ENCODE results near the gene EDC3. TPM values are rescaled to one million over a fixed set of nuclear protein-coding genes. Genes with fewer than 3 reads are reported as not detected.
A peak's percentile ranks its signal among the peaks of the same experiment; 100 is the strongest.
"Not testable (repeated sequence)": the region's sequence is repeated elsewhere in the genome, so short reads cannot be mapped to it uniquely, and the experiment has no call there.

Gene EDC3
- total RNA-seq, 1 donor, result 9.8 TPM

- peaks cover 12% of the 10 kb centered on the region for H3K4me1 ChIP-seq (ENCODE audit: insufficient read depth, low read length)
- no peak overlapping the region for H2AFZ ChIP-seq (ENCODE audit: low read length)
- no peak overlapping the region for H3K4me3 ChIP-seq (ENCODE audit: insufficient read depth, low read length)
- H3K27ac ChIP-seq (ENCODE audit: low read depth, low read length), result no peak overlapping the region
- peaks cover 15% of the 10 kb centered on the region for H3K79me2 ChIP-seq (ENCODE audit: insufficient read depth, low read length)
- H4K20me1 ChIP-seq (ENCODE audit: insufficient read depth, low read length), result peaks cover 11% of the 10 kb centered on the region
- no peak for TF ChIP-seq CTCF (IDR thresholded peaks at IDR 0.05; ENCODE audit: extremely low read depth, low read depth, low read length)
- no peaks in the 10 kb centered on the region for H3K9me3 ChIP-seq (ENCODE audit: low read depth, low read length)
- DNase-seq (ENCODE audit: insufficient read length, low spot score, missing footprints), result peak; percentile 77
- no peak overlapping the region for H3K4me2 ChIP-seq (ENCODE audit: insufficient read depth, low read length)
- H3K27me3 ChIP-seq (ENCODE audit: insufficient read depth, low read length), result peaks cover 4% of the 10 kb centered on the region
- H3K36me3 ChIP-seq (ENCODE audit: insufficient read depth, low read length), result no peaks in the 10 kb centered on the region
These were observed 92.6 kb downstream of the EDC3 start for GRCh38 chr15:74603026-74603788.

- Histone ChIP-seq H3K27me3 (ENCODE audit: insufficient read depth, low read length) (no peaks in the 10 kb centered on the region), H4K20me1 (ENCODE audit: insufficient read depth, low read length) (peaks cover 11% of the 10 kb centered on the region), H3K4me1 (ENCODE audit: insufficient read depth, low read length) (peaks cover 16% of the 10 kb centered on the region), H3K79me2 (ENCODE audit: insufficient read depth, low read length) (peaks cover 15% of the 10 kb centered on the region), H3K9me3 (ENCODE audit: low read depth, low read length) (no peaks in the 10 kb centered on the region), H3K4me3 (ENCODE audit: insufficient read depth, low read length) (peak overlapping the region; percentile 87), H3K36me3 (ENCODE audit: insufficient read depth, low read length) (no peaks in the 10 kb centered on the region), H3K27ac (ENCODE audit: low read depth, low read length) (peak overlapping the region; percentile 75), H2AFZ (ENCODE audit: low read length) (peak overlapping the region; percentile 90), H3K4me2 (ENCODE audit: insufficient read depth, low read length) (peak overlapping the region; percentile 89)
- DNase-seq (ENCODE audit: insufficient read length, low spot score, missing footprints), result peak; percentile 80
- no peak for TF ChIP-seq CTCF (IDR thresholded peaks at IDR 0.05; ENCODE audit: extremely low read depth, low read depth, low read length)
These were observed 96.7 kb downstream of the EDC3 start for GRCh38 chr15:74599156-74599555.

- Histone ChIP-seq H4K20me1 (ENCODE audit: insufficient read depth, low read length) (peaks cover 11% of the 10 kb centered on the region), H3K27ac (ENCODE audit: low read depth, low read length) (peak overlapping the region; percentile 75), H3K4me3 (ENCODE audit: insufficient read depth, low read length) (peak overlapping the region; percentile 87), H3K36me3 (ENCODE audit: insufficient read depth, low read length) (peaks cover 4% of the 10 kb centered on the region), H3K4me1 (ENCODE audit: insufficient read depth, low read length) (peaks cover 16% of the 10 kb centered on the region), H3K4me2 (ENCODE audit: insufficient read depth, low read length) (peak overlapping the region; percentile 89), H3K9me3 (ENCODE audit: low read depth, low read length) (no peaks in the 10 kb centered on the region), H2AFZ (ENCODE audit: low read length) (peak overlapping the region; percentile 90), H3K79me2 (ENCODE audit: insufficient read depth, low read length) (peaks cover 15% of the 10 kb centered on the region), H3K27me3 (ENCODE audit: insufficient read depth, low read length) (no peaks in the 10 kb centered on the region)
- TF ChIP-seq CTCF (IDR thresholded peaks at IDR 0.05; ENCODE audit: extremely low read depth, low read depth, low read length), result no peak
- DNase-seq (ENCODE audit: insufficient read length, low spot score, missing footprints), result peak; percentile 100
These were observed 97.5 kb downstream of the EDC3 start for GRCh38 chr15:74598126-74598842.

GRCh38 chr15:74597146-74597705 lies 98.6 kb downstream of the EDC3 start:
- Histone ChIP-seq H3K36me3 (ENCODE audit: insufficient read depth, low read length) (peaks cover 14% of the 10 kb centered on the region), H3K79me2 (ENCODE audit: insufficient read depth, low read length) (peaks cover 15% of the 10 kb centered on the region), H3K4me1 (ENCODE audit: insufficient read depth, low read length) (peaks cover 16% of the 10 kb centered on the region), H4K20me1 (ENCODE audit: insufficient read depth, low read length) (peaks cover 11% of the 10 kb centered on the region)
- not testable (repeated sequence) for H2AFZ ChIP-seq (ENCODE audit: low read length); DNase-seq (ENCODE audit: insufficient read length, low spot score, missing footprints); H3K27ac ChIP-seq (ENCODE audit: low read depth, low read length); H3K4me2 ChIP-seq (ENCODE audit: insufficient read depth, low read length); H3K27me3 ChIP-seq (ENCODE audit: insufficient read depth, low read length); H3K9me3 ChIP-seq (ENCODE audit: low read depth, low read length); H3K4me3 ChIP-seq (ENCODE audit: insufficient read depth, low read length)

- H3K36me3 ChIP-seq (ENCODE audit: insufficient read depth, low read length), result peaks cover 19% of the 10 kb centered on the region
- H4K20me1 ChIP-seq (ENCODE audit: insufficient read depth, low read length); H3K4me3 ChIP-seq (ENCODE audit: insufficient read depth, low read length); H3K27me3 ChIP-seq (ENCODE audit: insufficient read depth, low read length); DNase-seq (ENCODE audit: insufficient read length, low spot score, missing footprints); H2AFZ ChIP-seq (ENCODE audit: low read length); H3K9me3 ChIP-seq (ENCODE audit: low read depth, low read length); H3K4me2 ChIP-seq (ENCODE audit: insufficient read depth, low read length); H3K27ac ChIP-seq (ENCODE audit: low read depth, low read length): not testable (repeated sequence)
- peaks cover 15% of the 10 kb centered on the region for H3K79me2 ChIP-seq (ENCODE audit: insufficient read depth, low read length)
- H3K4me1 ChIP-seq (ENCODE audit: insufficient read depth, low read length), result peaks cover 16% of the 10 kb centered on the region
These were observed 99.1 kb downstream of the EDC3 start for GRCh38 chr15:74596736-74597135.
